Measurements from ENCODE around the gene VPS41. TPM values are rescaled to one million over a fixed set of nuclear protein-coding genes. Genes with fewer than 3 reads are reported as not detected.

Gene VPS41
- total RNA-seq, 3 donors from 2014 or later (not counting 1 experiment from before 2014, with no cell fraction given) = 67.3 to 81.8 (median 78.9) TPM

- no peaks in the 10 kb centered on the region for H3K27me3 Mint-ChIP-seq (ENCODE audit: low read depth in 2 of 2)
These were observed 107.2 kb downstream of the VPS41 start for GRCh38 chr7:38801786-38802185.

GRCh38 chr7:38798552-38799267, 110.3 kb downstream of the VPS41 start:
- Histone ChIP-seq H3K9me3 (ENCODE audit: control insufficient read depth, insufficient read depth, low read length) (no peaks in the 10 kb centered on the region), H3K4me1 (ENCODE audit: control insufficient read depth, insufficient read depth, low read length) (no peaks in the 10 kb centered on the region), H3K27me3 (ENCODE audit: control insufficient read depth, insufficient read depth, low read length) (no peaks in the 10 kb centered on the region), H3K36me3 (ENCODE audit: control insufficient read depth, insufficient read depth, low read length) (peaks cover 19% of the 10 kb centered on the region), H3K27ac (ENCODE audit: low read length) (no peak overlapping the region), H3K4me3 (ENCODE audit: low read length) (no peak overlapping the region)
- H3K9me3 Mint-ChIP-seq = no peaks in the 10 kb centered on the region
- H3K27me3 Mint-ChIP-seq (ENCODE audit: low read depth in 2 of 2) = no peaks in the 10 kb centered on the region
- intact Hi-C loops (cut with micrococcal nuclease) = no loop called here
- no peak for DNase-seq
- ATAC-seq = no peak
- no peak overlapping the region for H3K4me3 Mint-ChIP-seq
- 92% methylated on average over 6 of the region's 7 CpGs for WGBS (ENCODE audit: insufficient coverage)
- H3K36me3 Mint-ChIP-seq = peaks cover 9% of the 10 kb centered on the region
- no peak overlapping the region for H3K27ac Mint-ChIP-seq
- TF ChIP-seq CTCF (IDR thresholded peaks at IDR 0.05) = no peak
- H3K4me1 Mint-ChIP-seq = peaks cover 0 to 4% of the 10 kb centered on the region in 2 donors

More at GRCh38 chr7:38801786-38802185, 107.2 kb downstream of the VPS41 start:
- DNase-seq (no peak), ATAC-seq (no peak)
- intact Hi-C loops (cut with micrococcal nuclease) = no loop called here
- no peak for TF ChIP-seq CTCF (IDR thresholded peaks at IDR 0.05)
- WGBS (ENCODE audit: insufficient coverage) = 70% methylated on average over 4 of the region's 4 CpGs
- Mint-ChIP-seq H3K4me3 (no peak overlapping the region), H3K27ac (no peak overlapping the region), H3K36me3 (no peaks in the 10 kb centered on the region), H3K9me3 (no peaks in the 10 kb centered on the region), H3K4me1 (peaks cover 0 to 2% of the 10 kb centered on the region in 2 donors)
- Histone ChIP-seq H3K27ac (ENCODE audit: low read length) (no peak overlapping the region), H3K4me1 (ENCODE audit: control insufficient read depth, insufficient read depth, low read length) (no peaks in the 10 kb centered on the region), H3K9me3 (ENCODE audit: control insufficient read depth, insufficient read depth, low read length) (no peaks in the 10 kb centered on the region), H3K27me3 (ENCODE audit: control insufficient read depth, insufficient read depth, low read length) (no peaks in the 10 kb centered on the region), H3K36me3 (ENCODE audit: control insufficient read depth, insufficient read depth, low read length) (peaks cover 2% of the 10 kb centered on the region), H3K4me3 (ENCODE audit: low read length) (no peak overlapping the region)

- TF ChIP-seq CTCF (IDR thresholded peaks at IDR 0.05) = peak; percentile 86
- Mint-ChIP-seq H3K9me3 (no peaks in the 10 kb centered on the region), H3K4me3 (no peak overlapping the region), H3K27ac (peak overlapping the region in 1 of 2 donors; percentile 58), H3K36me3 (peaks cover 9% of the 10 kb centered on the region), H3K27me3 (ENCODE audit: low read depth in 2 of 2) (no peaks in the 10 kb centered on the region), H3K4me1 (peaks cover 0 to 10% of the 10 kb centered on the region in 2 donors)
- ATAC-seq (peak in 1 of 3 donors; percentile 38), DNase-seq (peak; percentile 20 to 70)
- Histone ChIP-seq H3K36me3 (ENCODE audit: control insufficient read depth, insufficient read depth, low read length) (peaks cover 28% of the 10 kb centered on the region), H3K27ac (ENCODE audit: low read length) (no peak overlapping the region), H3K4me1 (ENCODE audit: control insufficient read depth, insufficient read depth, low read length) (no peaks in the 10 kb centered on the region), H3K27me3 (ENCODE audit: control insufficient read depth, insufficient read depth, low read length) (no peaks in the 10 kb centered on the region), H3K9me3 (ENCODE audit: control insufficient read depth, insufficient read depth, low read length) (no peaks in the 10 kb centered on the region), H3K4me3 (ENCODE audit: low read length) (no peak overlapping the region)
- intact Hi-C loops (cut with micrococcal nuclease) = loop anchor here (1.0 to 2.0 kb wide), 3 partner anchors 136 to 723 kb away; no protein-coding TSS in a partner anchor
- WGBS (ENCODE audit: insufficient coverage) = 78% methylated on average over 1 of the region's 8 CpGs
These were observed 112.1 kb downstream of the VPS41 start for GRCh38 chr7:38796626-38797501.

All from natural killer cell (primary cell).